GM19463 (cell line): ENCODE results near the gene ZHX3.
"Not testable (repeated sequence)": the region's sequence is repeated elsewhere in the genome, so short reads cannot be mapped to it uniquely, and the experiment has no call there.

Source experiments
- ATAC-seq: cut with Tn5 transposase; IDR thresholded peaks from one replicate; pipeline ENCODE4 v1.9.1; 2021; ENCODE audit warnings: mild to moderate bottlenecking, moderate library complexity; ENCODE audit not compliant: unreplicated experiment

Gene ZHX3

GRCh38 chr20:41334443-41335421 lies 17.2 kb upstream of the ZHX3 start:
- no peak for ATAC-seq

GRCh38 chr20:41334036-41334435 lies 16.5 kb upstream of the ZHX3 start:
- ATAC-seq: no peak

- no peak for ATAC-seq
These were observed 14.2 kb upstream of the ZHX3 start for GRCh38 chr20:41331731-41332130.

GRCh38 chr20:41330941-41331340 lies 13.4 kb upstream of the ZHX3 start:
- ATAC-seq: no peak

GRCh38 chr20:41330343-41330720 lies 12.8 kb upstream of the ZHX3 start:
- ATAC-seq: no peak

- ATAC-seq: peak; percentile 82
These were observed 12.2 kb upstream of the ZHX3 start for GRCh38 chr20:41329435-41330342.

GRCh38 chr20:41327178-41327577 lies 9.6 kb upstream of the ZHX3 start:
- no peak for ATAC-seq

GRCh38 chr20:41320976-41321375 lies 3.4 kb upstream of the ZHX3 start:
- ATAC-seq: no peak

- no peak for ATAC-seq
These were observed 2.9 kb upstream of the ZHX3 start for GRCh38 chr20:41320441-41320840.

GRCh38 chr20:41318271-41318649 lies 729 bp upstream of the ZHX3 start:
- ATAC-seq: no peak

GRCh38 chr20:41316602-41317545 lies 657 bp downstream of the ZHX3 start:
- peak; percentile 58 for ATAC-seq

GRCh38 chr20:41316051-41316450 lies 1.5 kb downstream of the ZHX3 start:
- no peak for ATAC-seq

GRCh38 chr20:41314386-41314785 lies 3.1 kb downstream of the ZHX3 start:
- no peak for ATAC-seq

GRCh38 chr20:41312009-41312408 lies 5.5 kb downstream of the ZHX3 start:
- not testable (repeated sequence) for ATAC-seq

- no peak for ATAC-seq
These were observed 7.7 kb downstream of the ZHX3 start for GRCh38 chr20:41309817-41310216.

- ATAC-seq: no peak
These were observed 8.7 kb downstream of the ZHX3 start for GRCh38 chr20:41308726-41309413.

- no peak for ATAC-seq
These were observed 9.2 kb downstream of the ZHX3 start for GRCh38 chr20:41308290-41308711.

- no peak for ATAC-seq
These were observed 10.5 kb downstream of the ZHX3 start for GRCh38 chr20:41307021-41307420.

- ATAC-seq: peak; percentile 82
These were observed 11.3 kb downstream of the ZHX3 start for GRCh38 chr20:41306061-41306727.
